Transverse colon (tissue), 4 donors: ENCODE data around the gene TMEM101. TPM values are rescaled to one million over a fixed set of nuclear protein-coding genes. Genes with fewer than 3 reads are reported as not detected.
"Not testable (repeated sequence)": the region's sequence is repeated elsewhere in the genome, so short reads cannot be mapped to it uniquely, and the experiment has no call there.

Experiments used
- DNase-seq: peaks from one replicate; pipeline ENCODE4 v3.0.0-alpha.2; 2019
- H3K27ac ChIP-seq, 4 donors: fragments of 200-600 bp; sonication (generic); 2 replicates each; pipeline ENCODE4 v1.5.1; 2016 to 2018; ENCODE audit warnings: inconsistent platforms in 4 of 4
- H3K27me3 ChIP-seq: fragments of 200-600 bp; sonication (generic); 2 replicates; pipeline ENCODE4 v1.5.1; 2017; ENCODE audit warnings: inconsistent platforms
- H3K36me3 ChIP-seq, 4 donors: fragments of 200-600 bp; sonication (generic); 2 replicates each; pipeline ENCODE4 v1.5.1; 2017 to 2019; ENCODE audit warnings: inconsistent platforms in 4 of 4
- H3K4me1 ChIP-seq, 4 donors: fragments of 200-600 bp; sonication (generic); 2 replicates each; pipeline ENCODE4 v1.5.1; 2017 to 2020; ENCODE audit warnings: inconsistent platforms in 4 of 4
- H3K4me3 ChIP-seq, 4 donors: fragments of 200-600 bp; sonication (generic); 1 replicate in 1 of 4; 2 replicates in 3 of 4; pipeline versions ENCODE4 v1.5.1 to v1.6.1; 2017 to 2019; ENCODE audit warnings: inconsistent platforms in 4 of 4
- H3K9me3 ChIP-seq, 2 donors: fragments of 200-600 bp; sonication (generic); 2 replicates each; pipeline ENCODE4 v1.5.1; 2017 to 2019; ENCODE audit warnings: inconsistent platforms in 2 of 2
- EP300 ChIP-seq: sonication (generic); formaldehyde crosslinking; IDR thresholded peaks from one replicate; pipeline ENCODE4 v1.6.1; 2017; ENCODE audit warnings: antibody characterized with exemption, low read depth
- POLR2A ChIP-seq: fragments of 450-650 bp; IDR thresholded peaks from one replicate; pipeline ENCODE4 v1.6.1; 2016; ENCODE audit warnings: antibody characterized with exemption, mild to moderate bottlenecking, moderate library complexity
- POLR2AphosphoS5 ChIP-seq, 3 donors: sonication (generic); formaldehyde crosslinking; IDR thresholded peaks; one replicate each; pipeline ENCODE4 v1.6.1; 2016; ENCODE audit warnings: antibody characterized with exemption in 3 of 3
- WGBS, 2 donors: methylation state at CpG; one replicate each; pipeline ENCODE4 v1.1.5; 2018; ENCODE audit warnings: low coverage in 1 of 2; 5-methylcytosine and 5-hydroxymethylcytosine counted together
- in situ Hi-C, 4 donors: fragments of 200-750 bp; cut with MboI; loops; one replicate each; pipeline versions ENCODE4 v1.15.0 to v1.15.1; 2017; ENCODE audit warnings: low sequenced_read_pairs in 3 of 4, low pct_ligation_motif_present in 1 of 4, low pct_unique_long_range_greater_than_20kb in 1 of 4
- intact Hi-C: fragments of 100-400 bp; cut with DNase I; formaldehyde crosslinking; loops from one replicate; pipeline ENCODE4 v1.15.1; 2023; ENCODE audit warnings: low total_unique reads
- total RNA-seq, 4 donors: library from RNA; depleted of rRNA; stranded (reverse); fragments of >200 nt; gene quantifications; one replicate each; pipeline ENCODE4 v1.1.0, GENCODE V29; 2016
- TF ChIP-seq, protein P1 (sequence below), 5 experiments: fragments of 200-600 bp in 3 of 5; fragments of 450-650 bp in 2 of 5; sonication (generic) in 3 of 5; IDR thresholded peaks; 1 replicate in 2 of 5; 2 replicates in 3 of 5; pipeline ENCODE4 v1.5.1; 2016 to 2017; ENCODE audit warnings: antibody characterized with exemption in 5 of 5, inconsistent platforms in 3 of 5, mild to moderate bottlenecking in 2 of 5, moderate library complexity in 1 of 5

Gene TMEM101
- total RNA-seq, 4 donors from 2014 or later, result 25.2 to 34.0 (median 27.7) TPM

DNA sequence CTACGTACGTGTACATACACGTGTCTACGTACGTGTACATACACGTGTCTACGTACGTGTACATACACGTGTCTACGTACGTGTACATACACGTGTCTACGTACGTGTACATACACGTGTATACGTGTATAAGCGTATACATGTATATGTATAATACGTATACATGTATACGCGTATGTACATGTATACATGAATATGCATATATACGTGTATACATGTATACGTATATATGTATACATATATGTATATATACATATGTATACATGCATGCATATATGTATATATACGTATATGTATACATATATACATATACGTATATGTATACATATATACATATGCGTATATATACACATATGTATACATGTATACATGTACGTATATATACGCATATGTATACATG, 38.9 kb downstream of the TMEM101 start:
- H3K36me3 ChIP-seq, result no peaks in the 10 kb centered on the region
- no peaks in the 10 kb centered on the region for H3K9me3 ChIP-seq
- no peak for DNase-seq
- in situ Hi-C loops, result loop anchor here in 1 of 4 donors (25.0 kb wide), 1 partner anchor 89 kb away; no protein-coding TSS in a partner anchor
- peaks cover 74% of the 10 kb centered on the region for H3K27me3 ChIP-seq
- H3K4me1 ChIP-seq, result no peaks in the 10 kb centered on the region
- TF ChIP-seq POLR2A, result no peak
- TF ChIP-seq, protein P1, sequence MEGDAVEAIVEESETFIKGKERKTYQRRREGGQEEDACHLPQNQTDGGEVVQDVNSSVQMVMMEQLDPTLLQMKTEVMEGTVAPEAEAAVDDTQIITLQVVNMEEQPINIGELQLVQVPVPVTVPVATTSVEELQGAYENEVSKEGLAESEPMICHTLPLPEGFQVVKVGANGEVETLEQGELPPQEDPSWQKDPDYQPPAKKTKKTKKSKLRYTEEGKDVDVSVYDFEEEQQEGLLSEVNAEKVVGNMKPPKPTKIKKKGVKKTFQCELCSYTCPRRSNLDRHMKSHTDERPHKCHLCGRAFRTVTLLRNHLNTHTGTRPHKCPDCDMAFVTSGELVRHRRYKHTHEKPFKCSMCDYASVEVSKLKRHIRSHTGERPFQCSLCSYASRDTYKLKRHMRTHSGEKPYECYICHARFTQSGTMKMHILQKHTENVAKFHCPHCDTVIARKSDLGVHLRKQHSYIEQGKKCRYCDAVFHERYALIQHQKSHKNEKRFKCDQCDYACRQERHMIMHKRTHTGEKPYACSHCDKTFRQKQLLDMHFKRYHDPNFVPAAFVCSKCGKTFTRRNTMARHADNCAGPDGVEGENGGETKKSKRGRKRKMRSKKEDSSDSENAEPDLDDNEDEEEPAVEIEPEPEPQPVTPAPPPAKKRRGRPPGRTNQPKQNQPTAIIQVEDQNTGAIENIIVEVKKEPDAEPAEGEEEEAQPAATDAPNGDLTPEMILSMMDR (IDR thresholded peaks at IDR 0.05), result no peak
- TF ChIP-seq EP300, result no peak
- TF ChIP-seq POLR2AphosphoS5 (IDR thresholded peaks at IDR 0.05), result no peak
- H3K4me3 ChIP-seq, result no peak overlapping the region
- H3K27ac ChIP-seq, result no peak overlapping the region
- intact Hi-C loops, result no loop called here
- WGBS, 2 donors, result 62 to 86% methylated on average over 14 to 19 of the region's 27 CpGs

DNA sequence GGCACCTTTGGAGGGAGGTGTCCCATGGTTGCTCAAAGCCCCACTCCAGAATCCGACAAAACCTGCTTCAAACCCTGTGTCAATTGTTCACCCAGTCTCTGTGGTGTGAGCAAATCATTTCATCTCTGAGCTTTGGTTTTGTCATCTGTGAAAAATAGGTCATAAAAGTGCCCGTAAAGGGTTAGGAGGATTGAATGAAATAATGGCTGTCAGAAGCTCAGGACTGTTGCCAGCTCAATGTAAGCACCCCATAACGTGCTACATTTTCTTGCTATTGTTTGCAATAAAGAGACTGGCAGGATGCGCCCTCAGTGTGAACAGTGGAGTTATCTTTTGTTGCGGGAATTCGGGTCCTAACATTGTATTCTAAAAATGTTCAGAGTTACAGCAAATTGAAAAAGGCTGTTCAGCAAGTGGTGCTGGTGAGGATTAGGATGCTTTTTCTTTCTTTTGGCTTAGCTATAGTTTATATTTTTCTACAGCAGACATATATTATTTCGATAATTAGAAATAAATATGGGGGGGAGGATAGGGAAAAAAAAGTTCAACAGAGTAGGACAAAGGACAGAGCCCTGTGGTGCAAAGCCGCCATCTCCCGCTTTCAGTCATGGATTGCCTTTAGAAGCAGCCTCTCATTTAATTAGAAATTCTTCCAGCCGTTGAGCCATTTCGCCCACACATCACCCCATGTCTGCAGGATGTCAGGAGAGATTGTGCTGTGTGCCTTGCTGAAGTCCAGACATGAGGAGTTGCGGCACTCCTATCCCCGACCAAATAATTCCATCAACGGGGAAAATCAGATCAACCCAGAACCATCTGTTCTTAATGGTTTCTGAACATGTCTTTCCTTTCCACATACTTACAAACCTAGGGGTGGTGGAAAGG, 40.1 kb downstream of the TMEM101 start:
- Histone ChIP-seq H3K27me3 (peaks cover 61% of the 10 kb centered on the region), H3K36me3 (no peaks in the 10 kb centered on the region), H3K4me1 (no peaks in the 10 kb centered on the region), H3K9me3 (no peaks in the 10 kb centered on the region), H3K4me3 (no peak overlapping the region), H3K27ac (no peak overlapping the region)
- DNase-seq, result no peak
- WGBS, 2 donors, result 61 to 74% methylated on average over 12 to 14 of the region's 14 CpGs
- in situ Hi-C loops (loop anchor here in 1 of 4 donors (25.0 kb wide), 1 partner anchor 87 kb away; no protein-coding TSS in a partner anchor), intact Hi-C loops (no loop called here)
- TF ChIP-seq EP300 (no peak), POLR2A (no peak), POLR2AphosphoS5 (IDR thresholded peaks at IDR 0.05) (no peak)
- TF ChIP-seq, protein P1 (IDR thresholded peaks at IDR 0.05), result no peak

DNA sequence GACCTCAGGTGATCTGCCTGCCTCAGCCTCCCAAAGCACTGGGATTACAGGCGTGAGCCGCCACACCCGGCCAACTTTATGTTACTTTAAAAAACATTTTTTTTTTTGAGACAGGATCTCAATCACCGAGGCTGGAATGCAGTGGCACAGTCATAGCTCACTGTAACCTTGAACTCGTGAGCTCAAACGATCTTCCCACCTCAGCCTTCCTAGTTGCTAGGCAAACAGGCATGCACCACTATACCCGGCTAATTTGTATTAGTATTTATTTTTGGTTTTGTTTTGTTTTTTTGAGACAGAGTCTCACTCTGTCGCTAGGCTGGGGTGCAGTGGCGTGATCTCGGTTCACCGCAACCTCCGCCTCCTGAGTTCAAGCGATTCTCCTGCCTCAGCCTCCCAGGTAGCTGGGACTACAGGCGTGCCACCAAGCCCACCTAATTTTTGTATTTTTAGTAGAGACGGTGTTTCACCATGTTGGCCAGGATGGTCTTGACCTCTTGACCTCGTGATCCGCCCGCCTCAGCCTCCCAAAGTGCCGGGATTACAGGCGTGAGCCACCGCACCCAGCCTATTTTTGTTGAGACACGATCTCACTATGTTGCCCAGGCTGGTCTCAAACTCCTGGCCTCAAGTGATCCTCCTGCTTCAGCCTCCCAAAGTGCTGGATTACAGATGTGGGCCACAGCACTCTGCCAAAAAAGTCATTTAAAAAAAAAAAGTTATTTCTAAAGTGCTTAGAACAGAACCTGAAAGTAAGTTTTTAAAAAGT, 42.1 kb downstream of the TMEM101 start:
- in situ Hi-C loops, DNase-seq, H3K36me3 ChIP-seq, H3K4me3 ChIP-seq, intact Hi-C loops, H3K9me3 ChIP-seq, H3K4me1 ChIP-seq, H3K27ac ChIP-seq: not testable (repeated sequence)
- peaks cover 46% of the 10 kb centered on the region for H3K27me3 ChIP-seq
- WGBS, 2 donors, result 79 to 91% methylated on average over 6 to 22 of the region's 22 CpGs

DNA sequence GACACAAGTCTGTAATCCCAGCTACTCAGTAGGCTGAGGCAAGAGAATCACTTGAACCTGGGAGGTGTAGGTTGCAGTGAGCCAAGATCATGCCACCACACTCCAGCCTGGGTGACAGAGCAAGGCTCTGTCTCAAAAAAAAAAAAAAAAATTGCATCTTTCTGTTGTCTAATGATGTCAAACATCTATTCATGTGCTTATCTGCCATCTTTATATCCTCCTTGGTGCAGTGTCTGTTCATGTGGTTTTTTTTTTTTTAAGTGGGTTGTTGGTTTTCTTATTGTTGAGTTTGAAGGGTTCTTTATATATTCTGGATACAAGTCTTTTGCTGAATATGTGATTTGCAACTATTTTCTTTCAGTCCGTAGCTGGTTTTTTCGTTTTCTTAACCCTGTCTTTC, 43.3 kb downstream of the TMEM101 start:
- peaks cover 41% of the 10 kb centered on the region for H3K27me3 ChIP-seq
- in situ Hi-C loops, DNase-seq, H3K9me3 ChIP-seq, H3K4me1 ChIP-seq, intact Hi-C loops, H3K27ac ChIP-seq, H3K4me3 ChIP-seq, H3K36me3 ChIP-seq: not testable (repeated sequence)
- WGBS, 2 donors, result 37 to 41% methylated on average over 2 of the region's 2 CpGs

DNA sequence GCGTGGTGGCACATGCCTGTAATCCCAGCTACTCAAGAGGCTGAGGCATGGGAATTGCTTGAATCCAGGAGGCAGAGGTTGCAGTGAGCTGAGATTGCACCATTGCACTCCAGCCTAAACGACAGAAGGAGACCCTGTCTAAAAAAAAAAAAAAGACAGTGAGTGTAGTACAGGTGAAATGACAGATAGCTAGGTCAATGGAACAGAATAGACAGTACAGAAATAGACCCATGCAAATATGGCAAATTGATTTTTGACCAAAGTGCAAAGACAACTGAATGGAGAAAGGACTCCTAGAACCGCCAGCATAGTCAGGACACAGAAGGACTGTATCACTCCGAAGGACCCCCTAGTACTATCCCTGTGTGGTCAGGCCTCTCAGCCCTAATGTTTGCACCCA, 44.4 kb downstream of the TMEM101 start:
- TF ChIP-seq, protein P1 (IDR thresholded peaks at IDR 0.05), result no peak
- TF ChIP-seq POLR2A, result no peak
- TF ChIP-seq EP300, result no peak
- no peak for TF ChIP-seq POLR2AphosphoS5 (IDR thresholded peaks at IDR 0.05)
- 72 to 74% methylated on average over 3 to 4 of the region's 4 CpGs for WGBS, 2 donors

More for the DNA sequence above, 44.4 kb downstream of the TMEM101 start:
- no peak overlapping the region for H3K4me3 ChIP-seq
- DNase-seq, result no peak
- in situ Hi-C loops, result no loop called here
- H3K9me3 ChIP-seq, result no peaks in the 10 kb centered on the region
- H3K27ac ChIP-seq, result no peak overlapping the region
- H3K36me3 ChIP-seq, result no peaks in the 10 kb centered on the region
- intact Hi-C loops, result no loop called here
- no peaks in the 10 kb centered on the region for H3K4me1 ChIP-seq
- peaks cover 39% of the 10 kb centered on the region for H3K27me3 ChIP-seq
